Memory B cell (primary cell): ENCODE results near the gene UCMA.

Source experiments
- ATAC-seq: fragments of 150-1000 bp; cut with Tn5 transposase; 2 replicates; pipeline ENCODE4 v1.10.0; 2021; ENCODE audit warnings: low read depth, mild to moderate bottlenecking, moderate library complexity
- DNase-seq, 2 donors: peaks; one replicate each; pipeline ENCODE4 v3.0.0; 2022; ENCODE audit warnings: low spot score in 2 of 2
- H3K27ac Mint-ChIP-seq: one replicate; pipeline ENCODE4 v1.8.0; 2022; ENCODE audit warnings: mild to moderate bottlenecking, moderate library complexity, mixed read lengths
- H3K27me3 Mint-ChIP-seq: one replicate; pipeline ENCODE4 v1.8.0; 2022; ENCODE audit warnings: mixed read lengths
- H3K36me3 Mint-ChIP-seq: one replicate; pipeline ENCODE4 v1.8.0; 2022; ENCODE audit warnings: mild to moderate bottlenecking, mixed read lengths
- H3K4me1 Mint-ChIP-seq: one replicate; pipeline ENCODE4 v1.8.0; 2022; ENCODE audit warnings: mixed read lengths
- H3K4me3 Mint-ChIP-seq: one replicate; pipeline ENCODE4 v1.8.0; 2022; ENCODE audit warnings: mild to moderate bottlenecking, moderate library complexity, mixed read lengths
- H3K9me3 Mint-ChIP-seq: one replicate; pipeline ENCODE4 v1.8.0; 2022; ENCODE audit warnings: mixed read lengths

The UCMA gene

DNA sequence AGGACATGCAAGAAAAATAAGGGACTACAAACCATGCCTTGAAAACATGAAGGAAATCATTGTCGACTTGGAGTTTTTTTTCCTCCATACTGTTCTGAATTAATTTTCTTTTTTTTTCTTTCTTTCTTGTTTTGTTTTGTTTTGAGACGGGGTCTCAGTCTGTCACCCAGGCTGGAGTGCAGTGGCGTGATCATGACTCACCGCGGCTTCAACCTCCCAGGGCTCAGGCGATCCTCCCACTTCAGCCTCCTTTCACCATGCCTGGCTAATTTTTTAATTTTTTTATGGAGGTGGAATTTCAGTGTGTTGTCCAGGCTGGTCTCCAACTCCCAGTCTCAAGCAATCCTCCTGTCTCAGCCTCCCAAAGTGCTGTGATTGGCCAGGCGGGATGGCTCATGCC is 11.6 kb downstream of the UCMA start:
- H3K27me3 Mint-ChIP-seq = peaks cover 3% of the 10 kb centered on the region
- no peaks in the 10 kb centered on the region for H3K4me1 Mint-ChIP-seq
- H3K27ac Mint-ChIP-seq = no peak overlapping the region
- no peaks in the 10 kb centered on the region for H3K9me3 Mint-ChIP-seq
- no peak for DNase-seq
- no peaks in the 10 kb centered on the region for H3K36me3 Mint-ChIP-seq
- no peak overlapping the region for H3K4me3 Mint-ChIP-seq
- ATAC-seq = no peak

DNA sequence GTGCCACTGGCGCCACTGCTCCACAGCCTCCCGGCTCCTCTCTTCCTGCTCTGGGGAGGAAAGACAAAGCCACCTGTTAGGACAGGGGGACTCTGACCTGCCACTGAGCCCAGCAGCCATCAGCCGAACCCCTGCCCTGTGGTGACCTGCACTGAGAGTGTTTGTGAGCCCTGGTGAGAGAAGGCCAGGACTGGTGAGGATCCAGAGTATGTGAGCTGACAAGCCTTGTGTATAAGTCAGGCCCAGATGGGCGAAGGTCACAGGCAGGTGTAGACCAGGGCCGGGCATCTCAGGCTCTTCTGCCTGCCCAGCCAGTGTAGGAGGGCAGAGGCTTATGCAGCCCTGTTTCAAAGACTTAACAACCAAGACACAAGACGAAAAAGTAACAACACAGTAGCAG is 12.0 kb downstream of the UCMA start:
- no peak overlapping the region for H3K4me3 Mint-ChIP-seq
- peaks cover 3% of the 10 kb centered on the region for H3K27me3 Mint-ChIP-seq
- H3K9me3 Mint-ChIP-seq = no peaks in the 10 kb centered on the region
- ATAC-seq = no peak
- DNase-seq = no peak
- H3K4me1 Mint-ChIP-seq = no peaks in the 10 kb centered on the region
- H3K36me3 Mint-ChIP-seq = no peaks in the 10 kb centered on the region
- no peak overlapping the region for H3K27ac Mint-ChIP-seq

DNA sequence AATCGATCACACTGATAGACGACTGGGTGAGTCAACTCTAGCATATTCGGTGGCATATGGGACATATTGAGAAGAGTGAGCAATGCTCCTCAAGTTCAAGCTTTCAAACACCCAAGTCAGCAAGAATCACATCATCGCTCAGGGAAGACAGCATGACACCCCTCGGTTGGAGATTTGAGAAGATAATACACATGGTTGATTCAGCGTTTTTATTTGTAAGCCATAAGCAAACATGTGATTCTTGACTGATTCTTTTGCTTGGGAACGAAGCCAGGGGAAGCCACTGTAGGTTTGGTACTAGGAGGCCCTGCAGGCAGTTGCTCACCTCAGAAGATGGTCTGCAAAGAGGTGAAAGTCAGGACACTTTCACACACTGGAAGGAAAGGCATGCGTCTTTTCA is 12.6 kb downstream of the UCMA start:
- Mint-ChIP-seq H3K27ac (no peak overlapping the region), H3K4me1 (no peaks in the 10 kb centered on the region), H3K4me3 (no peak overlapping the region), H3K36me3 (no peaks in the 10 kb centered on the region), H3K9me3 (no peaks in the 10 kb centered on the region), H3K27me3 (peaks cover 3% of the 10 kb centered on the region)
- DNase-seq (no peak), ATAC-seq (no peak)

DNA sequence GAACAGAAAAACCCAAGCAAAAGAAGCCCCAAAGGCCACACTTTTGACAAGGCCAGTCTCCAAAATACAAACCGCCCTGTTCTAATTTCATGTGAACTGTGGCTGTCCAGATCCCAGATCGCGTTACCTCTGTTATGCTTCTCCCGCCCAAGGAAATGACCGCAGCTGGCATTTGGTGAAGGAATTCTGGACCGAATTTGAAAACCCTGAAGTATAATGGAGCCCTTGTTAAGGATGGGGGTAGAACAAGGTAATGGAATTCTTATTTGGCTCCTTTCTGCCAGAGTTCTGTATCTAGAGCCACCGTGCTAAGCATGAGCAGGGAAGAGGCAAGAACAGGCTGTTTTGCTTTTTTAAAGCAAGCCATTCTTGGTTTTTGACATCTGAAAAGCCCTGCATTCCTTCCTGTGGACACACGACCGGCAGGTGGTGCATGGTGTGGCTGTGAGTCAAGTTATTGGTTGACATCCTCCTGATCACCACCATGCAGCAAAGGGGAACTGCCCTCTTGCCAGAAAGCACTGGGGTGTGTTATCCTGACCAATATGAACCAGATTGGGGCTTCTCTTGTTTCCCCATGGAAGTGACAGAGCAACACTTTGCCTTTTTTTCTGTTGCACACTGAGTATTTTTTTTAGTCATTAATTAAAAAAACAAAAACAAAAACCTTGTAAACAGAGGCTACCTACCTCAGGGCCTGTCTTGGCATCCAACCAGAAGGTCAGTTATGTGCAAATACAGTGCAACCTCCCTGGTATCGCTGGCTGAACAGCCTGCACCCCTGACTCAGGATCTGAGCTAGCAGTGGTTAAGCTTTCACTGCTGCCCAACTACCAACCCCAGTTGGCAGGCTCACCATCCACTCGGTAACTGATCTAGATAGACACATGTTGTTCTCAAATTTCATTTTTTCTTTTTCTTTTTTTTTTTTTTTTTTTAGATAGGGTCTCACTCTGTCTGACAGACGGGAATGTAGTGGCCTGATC is 14.2 kb downstream of the UCMA start:
- DNase-seq (no peak), ATAC-seq (peak; percentile 63)
- Mint-ChIP-seq H3K36me3 (no peaks in the 10 kb centered on the region), H3K9me3 (no peaks in the 10 kb centered on the region), H3K4me1 (no peaks in the 10 kb centered on the region), H3K27ac (no peak overlapping the region), H3K4me3 (no peak overlapping the region), H3K27me3 (peaks cover 1% of the 10 kb centered on the region)

DNA sequence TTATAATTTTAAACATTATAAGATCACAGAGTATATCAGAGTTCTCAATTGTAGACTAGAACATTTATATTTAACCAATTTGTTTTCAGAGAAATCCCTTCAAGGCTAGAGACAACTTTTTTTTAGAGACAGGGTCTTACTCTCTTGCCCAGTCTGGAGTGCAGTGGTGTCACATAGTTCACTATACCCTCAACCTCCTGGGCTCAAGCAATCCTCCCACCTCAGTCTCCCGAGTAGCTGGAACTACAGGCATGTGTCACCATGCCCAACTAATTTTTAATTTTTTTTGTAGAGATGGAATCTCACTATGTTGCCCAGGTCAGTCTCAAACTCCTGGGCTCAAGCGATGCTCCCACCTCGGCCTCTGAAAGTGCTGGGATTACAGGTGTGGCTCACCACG is 15.3 kb downstream of the UCMA start:
- ATAC-seq (no peak), DNase-seq (no peak)
- Mint-ChIP-seq H3K36me3 (no peaks in the 10 kb centered on the region), H3K27ac (no peak overlapping the region), H3K27me3 (peaks cover 1% of the 10 kb centered on the region), H3K9me3 (no peaks in the 10 kb centered on the region), H3K4me3 (no peak overlapping the region), H3K4me1 (no peaks in the 10 kb centered on the region)

DNA sequence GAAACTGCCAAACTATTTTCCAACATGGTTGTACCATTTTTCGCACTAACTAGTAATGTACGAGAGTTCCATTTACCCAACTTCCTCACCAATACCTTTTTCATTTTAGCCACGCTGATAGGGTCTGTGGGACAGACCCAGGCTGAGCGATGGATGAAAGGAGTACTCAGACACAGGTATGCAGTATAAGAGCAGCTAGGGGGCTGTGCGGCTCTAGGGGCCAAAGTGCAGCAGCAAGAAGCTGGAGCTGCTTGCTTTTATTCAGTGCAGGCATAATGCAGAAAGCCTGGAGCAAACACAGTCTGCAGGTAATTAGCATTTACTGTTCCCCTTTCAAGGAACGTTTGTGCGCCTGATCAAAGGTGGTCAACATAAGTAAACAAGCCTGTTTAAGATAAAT is 21.0 kb downstream of the UCMA start:
- Mint-ChIP-seq H3K36me3 (no peaks in the 10 kb centered on the region), H3K27ac (no peak overlapping the region)
- ATAC-seq = no peak

DNA sequence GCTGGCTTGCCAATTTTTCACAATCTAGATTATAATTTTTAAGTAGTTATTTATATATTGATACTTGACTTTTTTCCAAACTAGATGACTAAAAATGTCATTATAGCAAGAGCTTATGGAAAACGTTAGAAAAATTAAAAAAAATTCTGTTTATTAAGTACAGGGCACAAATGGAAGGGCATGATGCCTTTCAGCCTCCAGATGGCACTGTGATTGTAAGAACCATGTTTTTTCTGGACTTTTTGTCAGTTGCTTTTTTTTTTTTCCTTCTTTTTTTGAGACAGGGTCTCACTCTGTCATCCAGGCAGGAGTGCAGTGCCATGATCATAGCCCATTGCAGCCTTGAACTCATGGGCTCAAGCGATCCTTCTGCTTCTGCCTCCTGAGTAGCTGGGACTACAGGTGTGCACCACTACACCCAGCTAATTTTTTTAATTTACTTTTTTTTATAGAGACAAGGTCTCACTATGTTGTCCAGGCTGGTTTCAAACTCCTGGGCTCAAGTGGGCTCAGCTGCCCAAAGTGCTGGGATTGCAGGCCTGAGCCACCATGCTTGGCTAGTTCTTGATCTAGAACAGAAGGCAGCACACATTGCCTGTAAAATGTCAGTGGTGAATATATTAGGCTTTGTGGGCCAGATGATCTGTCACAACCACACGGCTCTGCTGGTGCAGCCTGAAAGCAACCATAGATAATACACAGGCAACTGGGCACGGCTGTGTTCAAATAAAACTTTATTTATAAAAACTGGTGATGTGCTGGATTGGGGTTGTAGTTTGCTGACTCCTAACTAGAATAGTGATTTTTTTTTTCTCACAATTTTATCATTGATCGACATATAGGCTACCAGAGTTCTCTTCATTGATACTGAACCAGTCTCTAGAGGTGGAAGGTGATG is 27.4 kb downstream of the UCMA start:
- no peak for ATAC-seq
- H3K4me1 Mint-ChIP-seq = no peaks in the 10 kb centered on the region
- no peak overlapping the region for H3K4me3 Mint-ChIP-seq
- H3K27me3 Mint-ChIP-seq = no peaks in the 10 kb centered on the region
- no peak for DNase-seq
- H3K9me3 Mint-ChIP-seq = no peaks in the 10 kb centered on the region
- no peaks in the 10 kb centered on the region for H3K36me3 Mint-ChIP-seq
- no peak overlapping the region for H3K27ac Mint-ChIP-seq

More for the DNA sequence above, 21.0 kb downstream of the UCMA start:
- DNase-seq = no peak
- H3K9me3 Mint-ChIP-seq = no peaks in the 10 kb centered on the region
- H3K4me1 Mint-ChIP-seq = no peaks in the 10 kb centered on the region
- no peaks in the 10 kb centered on the region for H3K27me3 Mint-ChIP-seq
- no peak overlapping the region for H3K4me3 Mint-ChIP-seq

DNA sequence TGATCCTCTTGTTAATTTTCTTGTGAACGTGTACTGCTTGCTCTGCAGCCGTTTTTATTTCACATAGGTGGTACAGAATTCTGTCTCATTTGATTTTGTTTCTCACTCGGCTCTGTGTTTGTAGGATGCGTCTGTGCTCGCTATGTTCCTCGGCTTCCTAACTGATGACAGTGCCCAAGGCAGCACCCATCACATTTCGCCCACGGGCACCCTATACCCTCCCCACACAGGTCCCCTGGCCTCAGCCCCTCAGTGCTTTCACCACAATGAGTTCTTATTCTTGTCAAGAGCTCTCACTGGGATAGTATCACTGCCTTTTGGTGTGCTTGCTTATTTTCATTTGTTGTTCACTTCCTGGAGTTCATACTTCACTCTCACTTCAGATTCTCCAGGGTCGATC is 28.1 kb downstream of the UCMA start:
- Mint-ChIP-seq H3K9me3 (no peaks in the 10 kb centered on the region), H3K36me3 (no peaks in the 10 kb centered on the region), H3K27ac (no peak overlapping the region), H3K4me1 (no peaks in the 10 kb centered on the region), H3K27me3 (no peaks in the 10 kb centered on the region), H3K4me3 (no peak overlapping the region)
- ATAC-seq (no peak), DNase-seq (no peak)

DNA sequence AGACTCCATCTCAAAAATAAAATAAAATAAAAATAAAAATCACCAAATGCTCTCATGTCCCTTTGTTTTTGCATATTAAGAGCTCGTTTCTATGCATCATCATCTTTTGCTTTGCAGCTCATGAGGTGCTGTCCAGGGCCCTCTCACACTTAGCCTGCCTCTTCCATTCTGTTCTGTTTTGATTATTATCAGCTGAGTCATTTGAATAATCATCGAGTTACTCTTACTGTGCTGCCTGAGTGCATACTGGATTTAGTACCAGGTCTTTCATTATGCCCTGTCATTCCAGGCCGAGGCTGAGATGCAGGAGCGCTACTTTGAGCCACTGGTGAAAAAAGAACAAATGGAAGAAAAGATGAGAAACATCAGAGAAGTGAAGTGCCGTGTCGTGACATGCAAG is 33.0 kb downstream of the UCMA start:
- no peaks in the 10 kb centered on the region for H3K9me3 Mint-ChIP-seq
- DNase-seq (no peak), ATAC-seq (no peak)
- no peaks in the 10 kb centered on the region for H3K36me3 Mint-ChIP-seq
- H3K27me3 Mint-ChIP-seq = no peaks in the 10 kb centered on the region
- no peak overlapping the region for H3K4me3 Mint-ChIP-seq
- no peak overlapping the region for H3K27ac Mint-ChIP-seq
- H3K4me1 Mint-ChIP-seq = no peaks in the 10 kb centered on the region

DNA sequence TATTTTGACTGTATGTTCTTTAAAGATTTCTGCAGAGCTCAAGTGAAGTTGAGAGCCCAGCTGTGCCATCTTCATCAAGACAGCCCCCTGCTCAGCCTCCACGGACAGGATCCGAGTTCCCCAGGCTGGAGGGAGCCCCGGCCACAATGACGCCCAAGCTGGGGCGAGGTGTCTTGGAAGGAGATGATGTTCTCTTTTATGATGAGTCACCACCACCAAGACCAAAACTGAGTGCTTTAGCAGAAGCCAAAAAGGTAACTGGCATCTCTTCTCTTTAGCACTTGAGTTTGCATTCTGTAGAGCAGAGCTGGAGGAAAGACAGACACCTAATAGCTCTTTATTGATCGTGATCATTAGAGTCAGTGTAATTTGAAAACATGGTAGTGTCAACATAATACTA is 39.2 kb downstream of the UCMA start:
- H3K27me3 Mint-ChIP-seq = no peaks in the 10 kb centered on the region
- no peaks in the 10 kb centered on the region for H3K36me3 Mint-ChIP-seq
- DNase-seq (no peak), ATAC-seq (no peak)
- no peaks in the 10 kb centered on the region for H3K4me1 Mint-ChIP-seq
- H3K4me3 Mint-ChIP-seq = no peak overlapping the region
- H3K9me3 Mint-ChIP-seq = no peaks in the 10 kb centered on the region
- H3K27ac Mint-ChIP-seq = no peak overlapping the region

DNA sequence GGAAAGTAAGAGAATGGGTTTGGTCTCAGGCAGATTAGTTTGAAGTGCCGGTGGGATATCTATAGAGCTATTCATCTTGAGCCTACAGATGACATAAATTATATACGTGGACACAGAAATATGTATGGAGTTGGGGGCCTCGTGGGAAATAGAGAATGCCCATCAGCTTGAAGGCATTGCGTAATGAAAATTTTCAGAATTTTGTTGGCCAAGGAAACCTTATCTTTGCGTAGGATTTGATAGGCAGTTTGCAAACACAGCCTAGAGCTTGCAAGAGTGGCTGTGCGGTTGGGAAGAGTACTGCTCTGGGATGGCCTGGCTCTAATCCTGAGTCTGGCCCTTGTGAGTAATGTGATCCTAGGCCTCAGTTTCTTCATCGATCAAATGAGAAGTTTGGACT is 40.5 kb downstream of the UCMA start:
- H3K27ac Mint-ChIP-seq = no peak overlapping the region
- H3K27me3 Mint-ChIP-seq = no peaks in the 10 kb centered on the region
- no peak for DNase-seq
- no peaks in the 10 kb centered on the region for H3K36me3 Mint-ChIP-seq
- no peak overlapping the region for H3K4me3 Mint-ChIP-seq
- H3K9me3 Mint-ChIP-seq = no peaks in the 10 kb centered on the region
- ATAC-seq = no peak
- H3K4me1 Mint-ChIP-seq = no peaks in the 10 kb centered on the region

DNA sequence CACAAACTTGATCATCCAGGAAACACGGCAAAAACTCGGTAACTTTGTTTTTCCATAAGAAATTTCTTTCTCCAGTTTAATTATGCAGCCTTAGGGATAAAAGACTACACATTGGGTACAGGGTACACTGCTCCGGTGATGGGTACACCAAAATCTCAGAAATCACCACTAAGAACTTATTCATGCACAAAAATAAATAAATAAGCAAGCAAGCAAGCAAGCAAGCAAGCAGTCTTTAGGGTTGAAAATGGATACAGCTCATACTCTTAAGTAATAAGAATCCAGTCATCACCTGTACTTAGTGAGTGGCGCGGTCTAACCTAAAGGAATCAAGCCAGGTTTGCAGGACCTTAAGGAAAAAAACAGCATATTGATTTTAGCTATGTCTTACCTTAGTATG is 42.8 kb downstream of the UCMA start:
- DNase-seq = no peak
- H3K36me3 Mint-ChIP-seq = no peaks in the 10 kb centered on the region

DNA sequence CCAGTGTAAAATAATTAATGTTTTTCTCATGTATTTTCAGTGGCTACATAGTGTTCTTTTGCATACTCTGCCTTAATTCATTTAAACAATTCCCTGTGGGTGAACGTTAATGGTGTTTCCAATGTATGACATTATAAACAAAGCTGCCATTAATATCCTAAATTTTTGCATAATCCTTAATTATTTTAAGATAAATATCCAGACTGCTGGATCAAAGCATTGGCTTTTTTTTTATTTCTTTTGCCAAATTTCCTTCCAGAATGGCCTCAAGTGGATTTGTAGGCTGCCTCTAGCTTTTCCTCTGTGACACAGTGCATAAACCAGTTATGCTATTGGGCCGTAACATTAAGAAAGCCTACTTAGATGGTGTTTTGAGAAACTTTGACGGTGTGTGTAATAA is 43.4 kb downstream of the UCMA start:
- Mint-ChIP-seq H3K4me3 (no peak overlapping the region), H3K4me1 (no peaks in the 10 kb centered on the region), H3K27ac (no peak overlapping the region), H3K9me3 (peaks cover 3% of the 10 kb centered on the region), H3K27me3 (no peaks in the 10 kb centered on the region), H3K36me3 (no peaks in the 10 kb centered on the region)
- no peak for ATAC-seq
- no peak for DNase-seq

More for the DNA sequence above, 42.8 kb downstream of the UCMA start:
- Mint-ChIP-seq H3K27me3 (no peaks in the 10 kb centered on the region), H3K4me3 (no peak overlapping the region), H3K9me3 (peaks cover 3% of the 10 kb centered on the region), H3K27ac (no peak overlapping the region), H3K4me1 (no peaks in the 10 kb centered on the region)
- ATAC-seq = no peak

DNA sequence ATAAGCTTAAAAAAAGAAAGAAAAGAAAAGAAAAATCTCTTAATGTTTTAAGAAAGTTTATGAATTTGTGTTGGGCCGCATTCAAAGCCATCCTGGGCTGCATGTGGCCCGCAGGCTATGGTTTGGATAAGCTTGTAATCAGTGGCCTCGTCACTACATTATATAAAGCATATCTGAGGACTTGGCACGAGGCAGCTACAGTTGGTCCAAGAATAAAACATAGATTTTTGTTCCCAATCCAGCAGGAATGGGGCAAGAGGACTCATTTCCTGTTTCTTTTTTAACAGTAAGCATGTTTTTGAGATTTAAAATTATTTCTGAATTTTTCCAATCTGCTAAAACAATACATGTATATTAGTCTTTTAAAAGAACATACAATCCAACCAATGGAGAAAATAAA is 44.2 kb downstream of the UCMA start:
- ATAC-seq (no peak), DNase-seq (no peak)
- Mint-ChIP-seq H3K4me3 (no peak overlapping the region), H3K4me1 (no peaks in the 10 kb centered on the region), H3K27me3 (no peaks in the 10 kb centered on the region), H3K36me3 (no peaks in the 10 kb centered on the region), H3K27ac (no peak overlapping the region), H3K9me3 (peaks cover 3% of the 10 kb centered on the region)
